Measurements from ENCODE around the gene CNIH2. TPM values are rescaled to one million over a fixed set of nuclear protein-coding genes. Genes with fewer than 3 reads are reported as not detected.

CNIH2 gene
- total RNA-seq, 3 donors from 2014 or later (not counting 1 experiment from before 2014, with no cell fraction given) = 6.3 to 8.8 (median 7.1) TPM

- WGBS (ENCODE audit: insufficient coverage) = 97% methylated on average over 5 of the region's 5 CpGs
- TF ChIP-seq CTCF (IDR thresholded peaks at IDR 0.05) = no peak
- Mint-ChIP-seq H3K4me3 (peak overlapping the region; percentile 28), H3K4me1 (peaks cover 24 to 54% of the 10 kb centered on the region in 2 donors), H3K36me3 (no peaks in the 10 kb centered on the region), H3K27ac (peak overlapping the region in 1 of 2 donors; percentile 89), H3K27me3 (ENCODE audit: low read depth in 2 of 2) (peaks cover 12 to 14% of the 10 kb centered on the region in 2 donors), H3K9me3 (no peaks in the 10 kb centered on the region)
- ATAC-seq (no peak), DNase-seq (no peak)
- Histone ChIP-seq H3K4me3 (ENCODE audit: low read length) (no peak overlapping the region), H3K27me3 (ENCODE audit: control insufficient read depth, insufficient read depth, low read length) (peaks cover 4% of the 10 kb centered on the region), H3K27ac (ENCODE audit: low read length) (no peak overlapping the region), H3K9me3 (ENCODE audit: control insufficient read depth, insufficient read depth, low read length) (no peaks in the 10 kb centered on the region), H3K36me3 (ENCODE audit: control insufficient read depth, insufficient read depth, low read length) (peaks cover 3% of the 10 kb centered on the region), H3K4me1 (ENCODE audit: control insufficient read depth, insufficient read depth, low read length) (peaks cover 46% of the 10 kb centered on the region)
- intact Hi-C loops (cut with micrococcal nuclease) = no loop called here
These were observed 8.7 kb downstream of the CNIH2 start for GRCh38 chr11:66286699-66287098.

- H3K36me3 Mint-ChIP-seq = no peaks in the 10 kb centered on the region
- no peaks in the 10 kb centered on the region for H3K9me3 ChIP-seq (ENCODE audit: control insufficient read depth, insufficient read depth, low read length)
- H3K27ac Mint-ChIP-seq = peak overlapping the region; percentile 87 to 89
- H3K27me3 Mint-ChIP-seq (ENCODE audit: low read depth in 2 of 2) = peaks cover 13 to 14% of the 10 kb centered on the region in 2 donors
- no peaks in the 10 kb centered on the region for H3K9me3 Mint-ChIP-seq
- no peak overlapping the region for H3K27ac ChIP-seq (ENCODE audit: low read length)
- peaks cover 6% of the 10 kb centered on the region for H3K27me3 ChIP-seq (ENCODE audit: control insufficient read depth, insufficient read depth, low read length)
- peak in 1 of 2 donors; percentile 17 for DNase-seq
- no peak overlapping the region for H3K4me3 ChIP-seq (ENCODE audit: low read length)
- no peak for TF ChIP-seq CTCF (IDR thresholded peaks at IDR 0.05)
- H3K36me3 ChIP-seq (ENCODE audit: control insufficient read depth, insufficient read depth, low read length) = peaks cover 3% of the 10 kb centered on the region
- peaks cover 24 to 48% of the 10 kb centered on the region in 2 donors for H3K4me1 Mint-ChIP-seq
- peaks cover 44% of the 10 kb centered on the region for H3K4me1 ChIP-seq (ENCODE audit: control insufficient read depth, insufficient read depth, low read length)
- ATAC-seq = no peak
- intact Hi-C loops (cut with micrococcal nuclease) = no loop called here
- peak overlapping the region; percentile 70 for H3K4me3 Mint-ChIP-seq
- WGBS (ENCODE audit: insufficient coverage) = 65% methylated on average over 7 of the region's 10 CpGs
These were observed 9.4 kb downstream of the CNIH2 start for GRCh38 chr11:66287211-66287888.

GRCh38 chr11:66287889-66288670 lies 10.1 kb downstream of the CNIH2 start:
- peaks cover 24 to 46% of the 10 kb centered on the region in 2 donors for H3K4me1 Mint-ChIP-seq
- WGBS (ENCODE audit: insufficient coverage) = 57% methylated on average over 20 of the region's 20 CpGs
- no peaks in the 10 kb centered on the region for H3K9me3 Mint-ChIP-seq
- peak overlapping the region; percentile 87 to 89 for H3K27ac Mint-ChIP-seq
- peak in 1 of 2 donors; percentile 19 for DNase-seq
- Histone ChIP-seq H3K9me3 (ENCODE audit: control insufficient read depth, insufficient read depth, low read length) (no peaks in the 10 kb centered on the region), H3K27ac (ENCODE audit: low read length) (peak overlapping the region; percentile 82), H3K27me3 (ENCODE audit: control insufficient read depth, insufficient read depth, low read length) (peaks cover 11% of the 10 kb centered on the region), H3K4me3 (ENCODE audit: low read length) (peak overlapping the region; percentile 69), H3K36me3 (ENCODE audit: control insufficient read depth, insufficient read depth, low read length) (peaks cover 3% of the 10 kb centered on the region), H3K4me1 (ENCODE audit: control insufficient read depth, insufficient read depth, low read length) (peaks cover 39% of the 10 kb centered on the region)
- intact Hi-C loops (cut with micrococcal nuclease) = no loop called here
- peak overlapping the region; percentile 90 for H3K4me3 Mint-ChIP-seq
- no peak for TF ChIP-seq CTCF (IDR thresholded peaks at IDR 0.05)
- peaks cover 20 to 21% of the 10 kb centered on the region in 2 donors for H3K27me3 Mint-ChIP-seq (ENCODE audit: low read depth in 2 of 2)
- ATAC-seq = no peak
- no peaks in the 10 kb centered on the region for H3K36me3 Mint-ChIP-seq

All from natural killer cell (primary cell).